ENCODE measurements around the gene GIPR. TPM values are rescaled to one million over a fixed set of nuclear protein-coding genes. Genes with fewer than 3 reads are reported as not detected.

GIPR gene
- total and polyA plus RNA-seq, 2 experiments from 2014 or later, result 0.42 to 1.2 TPM

DNA sequence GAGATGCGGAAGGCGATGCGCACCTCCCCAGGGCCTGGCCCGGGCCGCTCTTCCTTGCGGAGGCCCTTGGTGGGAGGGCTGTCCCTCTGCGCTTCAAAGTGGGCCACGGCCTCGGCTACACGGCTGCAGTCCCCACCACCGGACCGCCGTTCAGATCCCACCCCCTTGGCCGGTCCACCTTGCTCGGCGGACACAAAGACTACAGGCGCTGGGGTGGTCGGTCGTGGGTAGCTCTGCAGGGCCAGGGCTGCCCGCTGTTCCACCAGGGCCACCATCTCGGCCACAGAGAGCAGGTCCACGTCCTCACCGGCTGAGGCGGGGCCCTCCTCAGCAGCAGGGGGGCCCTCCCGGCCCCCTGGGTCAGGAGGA, 44.7 kb downstream of the GIPR start:
- H3K27ac ChIP-seq (ENCODE audit: low read depth), result no peak overlapping the region

GRCh38 chr19:45713141-45713540, 45.1 kb downstream of the GIPR start:
- ATAC-seq (no peak), DNase-seq (ENCODE audit: low spot score) (no peak)
- Mint-ChIP-seq H3K27me3 (ENCODE audit: insufficient read depth, low read depth, poor library complexity) (peaks cover 22% of the 10 kb centered on the region), H3K4me1 (peaks cover 36% of the 10 kb centered on the region), H3K4me3 (no peak overlapping the region), H3K27ac (no peak overlapping the region), H3K36me3 (ENCODE audit: low read depth) (peaks cover 13% of the 10 kb centered on the region), H3K9me3 (no peaks in the 10 kb centered on the region)
- H3K27me3 ChIP-seq (ENCODE audit: insufficient read depth), result no peaks in the 10 kb centered on the region
- H3K4me3 ChIP-seq, result no peak overlapping the region
- no peak overlapping the region for H3K4me2 ChIP-seq
- H2AFZ ChIP-seq, result no peak overlapping the region
- no peak overlapping the region for H3K27ac ChIP-seq (ENCODE audit: low read depth)
- no peaks in the 10 kb centered on the region for H3K36me3 ChIP-seq (ENCODE audit: insufficient read depth)
- no peaks in the 10 kb centered on the region for H3K9me2 ChIP-seq (ENCODE audit: insufficient read depth)
- H3K79me2 ChIP-seq (replicated peaks; ENCODE audit: insufficient read depth), result peaks cover 47% of the 10 kb centered on the region
- H3F3A ChIP-seq (replicated peaks; ENCODE audit: low read depth), result peaks cover 5% of the 10 kb centered on the region; the same call in 1 of the 2 replicates
- H4K20me1 ChIP-seq (replicated peaks; ENCODE audit: insufficient read depth), result peaks cover 6% of the 10 kb centered on the region
- H3K4me1 ChIP-seq (ENCODE audit: insufficient read depth), result peaks cover 13% of the 10 kb centered on the region
- TF ChIP-seq EZH2 (IDR thresholded peaks at IDR 0.05; ENCODE audit: low read depth, unreplicated experiment) (no peak), REST (IDR thresholded peaks at IDR 0.05; ENCODE audit: unreplicated experiment) (no peak), NANOG (IDR thresholded peaks at IDR 0.05; ENCODE audit: borderline replicate concordance) (no peak), CREB1 (CRISPR knock-in tag; IDR thresholded peaks at IDR 0.05; ENCODE audit: low read depth) (no peak), EZH2phosphoT487 (IDR thresholded peaks at IDR 0.05; ENCODE audit: unreplicated experiment) (no peak), STAT1 (IDR thresholded peaks at IDR 0.05; ENCODE audit: unreplicated experiment) (no peak)
- TF ChIP-seq, protein P1, sequence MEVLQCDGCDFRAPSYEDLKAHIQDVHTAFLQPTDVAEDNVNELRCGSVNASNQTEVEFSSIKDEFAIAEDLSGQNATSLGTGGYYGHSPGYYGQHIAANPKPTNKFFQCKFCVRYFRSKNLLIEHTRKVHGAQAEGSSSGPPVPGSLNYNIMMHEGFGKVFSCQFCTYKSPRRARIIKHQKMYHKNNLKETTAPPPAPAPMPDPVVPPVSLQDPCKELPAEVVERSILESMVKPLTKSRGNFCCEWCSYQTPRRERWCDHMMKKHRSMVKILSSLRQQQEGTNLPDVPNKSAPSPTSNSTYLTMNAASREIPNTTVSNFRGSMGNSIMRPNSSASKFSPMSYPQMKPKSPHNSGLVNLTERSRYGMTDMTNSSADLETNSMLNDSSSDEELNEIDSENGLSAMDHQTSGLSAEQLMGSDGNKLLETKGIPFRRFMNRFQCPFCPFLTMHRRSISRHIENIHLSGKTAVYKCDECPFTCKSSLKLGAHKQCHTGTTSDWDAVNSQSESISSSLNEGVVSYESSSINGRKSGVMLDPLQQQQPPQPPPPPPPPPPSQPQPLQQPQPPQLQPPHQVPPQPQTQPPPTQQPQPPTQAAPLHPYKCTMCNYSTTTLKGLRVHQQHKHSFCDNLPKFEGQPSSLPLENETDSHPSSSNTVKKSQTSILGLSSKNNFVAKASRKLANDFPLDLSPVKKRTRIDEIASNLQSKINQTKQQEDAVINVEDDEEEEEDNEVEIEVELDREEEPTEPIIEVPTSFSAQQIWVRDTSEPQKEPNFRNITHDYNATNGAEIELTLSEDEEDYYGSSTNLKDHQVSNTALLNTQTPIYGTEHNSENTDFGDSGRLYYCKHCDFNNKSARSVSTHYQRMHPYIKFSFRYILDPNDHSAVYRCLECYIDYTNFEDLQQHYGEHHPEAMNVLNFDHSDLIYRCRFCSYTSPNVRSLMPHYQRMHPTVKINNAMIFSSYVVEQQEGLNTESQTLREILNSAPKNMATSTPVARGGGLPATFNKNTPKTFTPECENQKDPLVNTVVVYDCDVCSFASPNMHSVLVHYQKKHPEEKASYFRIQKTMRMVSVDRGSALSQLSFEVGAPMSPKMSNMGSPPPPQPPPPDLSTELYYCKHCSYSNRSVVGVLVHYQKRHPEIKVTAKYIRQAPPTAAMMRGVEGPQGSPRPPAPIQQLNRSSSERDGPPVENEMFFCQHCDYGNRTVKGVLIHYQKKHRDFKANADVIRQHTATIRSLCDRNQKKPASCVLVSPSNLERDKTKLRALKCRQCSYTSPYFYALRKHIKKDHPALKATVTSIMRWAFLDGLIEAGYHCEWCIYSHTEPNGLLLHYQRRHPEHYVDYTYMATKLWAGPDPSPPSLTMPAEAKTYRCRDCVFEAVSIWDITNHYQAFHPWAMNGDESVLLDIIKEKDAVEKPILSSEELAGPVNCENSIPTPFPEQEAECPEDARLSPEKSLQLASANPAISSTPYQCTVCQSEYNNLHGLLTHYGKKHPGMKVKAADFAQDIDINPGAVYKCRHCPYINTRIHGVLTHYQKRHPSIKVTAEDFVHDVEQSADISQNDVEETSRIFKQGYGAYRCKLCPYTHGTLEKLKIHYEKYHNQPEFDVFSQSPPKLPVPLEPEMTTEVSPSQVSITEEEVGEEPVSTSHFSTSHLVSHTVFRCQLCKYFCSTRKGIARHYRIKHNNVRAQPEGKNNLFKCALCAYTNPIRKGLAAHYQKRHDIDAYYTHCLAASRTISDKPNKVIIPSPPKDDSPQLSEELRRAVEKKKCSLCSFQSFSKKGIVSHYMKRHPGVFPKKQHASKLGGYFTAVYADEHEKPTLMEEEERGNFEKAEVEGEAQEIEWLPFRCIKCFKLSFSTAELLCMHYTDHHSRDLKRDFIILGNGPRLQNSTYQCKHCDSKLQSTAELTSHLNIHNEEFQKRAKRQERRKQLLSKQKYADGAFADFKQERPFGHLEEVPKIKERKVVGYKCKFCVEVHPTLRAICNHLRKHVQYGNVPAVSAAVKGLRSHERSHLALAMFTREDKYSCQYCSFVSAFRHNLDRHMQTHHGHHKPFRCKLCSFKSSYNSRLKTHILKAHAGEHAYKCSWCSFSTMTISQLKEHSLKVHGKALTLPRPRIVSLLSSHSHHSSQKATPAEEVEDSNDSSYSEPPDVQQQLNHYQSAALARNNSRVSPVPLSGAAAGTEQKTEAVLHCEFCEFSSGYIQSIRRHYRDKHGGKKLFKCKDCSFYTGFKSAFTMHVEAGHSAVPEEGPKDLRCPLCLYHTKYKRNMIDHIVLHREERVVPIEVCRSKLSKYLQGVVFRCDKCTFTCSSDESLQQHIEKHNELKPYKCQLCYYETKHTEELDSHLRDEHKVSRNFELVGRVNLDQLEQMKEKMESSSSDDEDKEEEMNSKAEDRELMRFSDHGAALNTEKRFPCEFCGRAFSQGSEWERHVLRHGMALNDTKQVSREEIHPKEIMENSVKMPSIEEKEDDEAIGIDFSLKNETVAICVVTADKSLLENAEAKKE (CRISPR knock-in tag; IDR thresholded peaks at IDR 0.05), result no peak

More for the DNA sequence above, 44.7 kb downstream of the GIPR start:
- Histone ChIP-seq H3K4me1 (ENCODE audit: insufficient read depth) (peaks cover 11% of the 10 kb centered on the region), H3K27me3 (ENCODE audit: insufficient read depth) (no peaks in the 10 kb centered on the region), H3K9me2 (ENCODE audit: insufficient read depth) (no peaks in the 10 kb centered on the region), H4K20me1 (replicated peaks; ENCODE audit: insufficient read depth) (peaks cover 6% of the 10 kb centered on the region), H3F3A (replicated peaks; ENCODE audit: low read depth) (0 out of 2 replicates have a peak, but pooled peaks cover 3% of the 10 kb centered on the region), H3K4me2 (no peak overlapping the region), H3K4me3 (no peak overlapping the region), H3K79me2 (replicated peaks; ENCODE audit: insufficient read depth) (peaks cover 47% of the 10 kb centered on the region), H2AFZ (no peak overlapping the region), H3K36me3 (ENCODE audit: insufficient read depth) (no peaks in the 10 kb centered on the region)
- peaks cover 20% of the 10 kb centered on the region for H3K27me3 Mint-ChIP-seq (ENCODE audit: insufficient read depth, low read depth, poor library complexity)
- TF ChIP-seq ZNF331 (CRISPR knock-in tag; IDR thresholded peaks at IDR 0.05; ENCODE audit: low read depth) (no peak), EZH2 (IDR thresholded peaks at IDR 0.05; ENCODE audit: low read depth, unreplicated experiment) (no peak), POLR2AphosphoS5 (IDR thresholded peaks at IDR 0.05; ENCODE audit: low read depth) (0 out of 2 replicates have a peak, but pooled peaks have one; percentile 4), JUNB (IDR thresholded peaks at IDR 0.05; ENCODE audit: unreplicated experiment) (no peak)
- TF ChIP-seq, protein P2, sequence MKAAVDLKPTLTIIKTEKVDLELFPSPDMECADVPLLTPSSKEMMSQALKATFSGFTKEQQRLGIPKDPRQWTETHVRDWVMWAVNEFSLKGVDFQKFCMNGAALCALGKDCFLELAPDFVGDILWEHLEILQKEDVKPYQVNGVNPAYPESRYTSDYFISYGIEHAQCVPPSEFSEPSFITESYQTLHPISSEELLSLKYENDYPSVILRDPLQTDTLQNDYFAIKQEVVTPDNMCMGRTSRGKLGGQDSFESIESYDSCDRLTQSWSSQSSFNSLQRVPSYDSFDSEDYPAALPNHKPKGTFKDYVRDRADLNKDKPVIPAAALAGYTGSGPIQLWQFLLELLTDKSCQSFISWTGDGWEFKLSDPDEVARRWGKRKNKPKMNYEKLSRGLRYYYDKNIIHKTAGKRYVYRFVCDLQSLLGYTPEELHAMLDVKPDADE (IDR thresholded peaks at IDR 0.05), result no peak
- H3K4me3 Mint-ChIP-seq, result no peak overlapping the region
- H3K36me3 Mint-ChIP-seq (ENCODE audit: low read depth), result peaks cover 13% of the 10 kb centered on the region
- peaks cover 33% of the 10 kb centered on the region for H3K4me1 Mint-ChIP-seq
- DNase-seq (ENCODE audit: low spot score) (no peak), ATAC-seq (no peak)
- H3K27ac Mint-ChIP-seq, result no peak overlapping the region
- H3K9me3 Mint-ChIP-seq, result no peaks in the 10 kb centered on the region

All from GM23338 (cell line).